H9 (cell line): ENCODE results near the gene CYTIP. TPM values are rescaled to one million over a fixed set of nuclear protein-coding genes. Genes with fewer than 3 reads are reported as not detected.

Experiments
- DNase-seq: peaks from one replicate; pipeline ENCODE4 v3.0.0-alpha.2; 2017
- H2AFZ ChIP-seq: one replicate; pipeline ENCODE4 v1.6.1; 2013; ENCODE audit warnings: mild to moderate bottlenecking, low read length, control low read depth, moderate library complexity
- H2AK5ac ChIP-seq: 2 replicates; pipeline ENCODE4 v1.6.1; 2013; ENCODE audit warnings: low read length, control low read depth, mixed read lengths; ENCODE audit not compliant: insufficient read length
- H2BK120ac ChIP-seq: one replicate; pipeline ENCODE4 v1.6.1; 2013; ENCODE audit warnings: low read depth, mild to moderate bottlenecking, low read length, control low read depth, inconsistent platforms; ENCODE audit not compliant: poor library complexity, severe bottlenecking
- H2BK12ac ChIP-seq: 2 replicates; pipeline ENCODE4 v1.6.1; 2013; ENCODE audit warnings: low read length, control low read depth, mixed read lengths, low read depth; ENCODE audit not compliant: insufficient read length
- H2BK15ac ChIP-seq: 2 replicates; pipeline ENCODE4 v1.6.1; 2013; ENCODE audit warnings: low read depth, low read length, control low read depth
- H2BK20ac ChIP-seq: one replicate; pipeline ENCODE4 v1.6.1; 2013; ENCODE audit warnings: low read depth, mild to moderate bottlenecking, low read length, control low read depth, inconsistent platforms; ENCODE audit not compliant: poor library complexity, severe bottlenecking
- H2BK5ac ChIP-seq: 2 replicates; pipeline ENCODE4 v1.6.1; 2013; ENCODE audit warnings: low read length, control low read depth, mixed read lengths; ENCODE audit not compliant: insufficient read length
- H3K14ac ChIP-seq: 2 replicates; pipeline ENCODE4 v1.6.1; 2013; ENCODE audit warnings: low read length, control low read depth; ENCODE audit not compliant: insufficient read depth
- H3K18ac ChIP-seq: 2 replicates; pipeline ENCODE4 v1.6.1; 2013; ENCODE audit warnings: low read depth, mild to moderate bottlenecking, mixed read lengths, low read length, control low read depth; ENCODE audit not compliant: insufficient read length
- H3K23ac ChIP-seq: 2 replicates; pipeline ENCODE4 v1.6.1; 2013; ENCODE audit warnings: low read length, control low read depth, mixed read lengths, low read depth; ENCODE audit not compliant: insufficient read length
- H3K23me2 ChIP-seq: 2 replicates; pipeline ENCODE4 v1.6.1; 2013; ENCODE audit warnings: low read depth, mild to moderate bottlenecking, mixed read lengths, low read length, control low read depth; ENCODE audit not compliant: insufficient read length, poor library complexity, severe bottlenecking
- H3K27ac ChIP-seq: 2 replicates; pipeline ENCODE4 v1.5.1; 2013; ENCODE audit warnings: low read length, control low read depth, mixed read lengths, low read depth; ENCODE audit not compliant: insufficient read length
- H3K27me3 ChIP-seq: 2 replicates; pipeline ENCODE4 v1.6.1; 2013; ENCODE audit warnings: low read length, control low read depth, inconsistent platforms; ENCODE audit not compliant: insufficient read depth
- H3K4ac ChIP-seq: 2 replicates; pipeline ENCODE4 v1.6.1; 2013; ENCODE audit warnings: low read depth, mild to moderate bottlenecking, control low read depth, inconsistent platforms, low read length, moderate library complexity
- H3K4me1 ChIP-seq: 2 replicates; pipeline ENCODE4 v1.6.1; 2013; ENCODE audit warnings: low read length, control low read depth, inconsistent platforms; ENCODE audit not compliant: insufficient read depth
- H3K4me2 ChIP-seq: 2 replicates; pipeline ENCODE4 v1.6.1; 2013; ENCODE audit warnings: low read length, control low read depth, mixed read lengths; ENCODE audit not compliant: insufficient read length, insufficient read depth
- H3K56ac ChIP-seq: 2 replicates; pipeline ENCODE4 v1.6.1; 2013; ENCODE audit warnings: low read depth, mild to moderate bottlenecking, mixed read lengths, low read length, control low read depth; ENCODE audit not compliant: insufficient read length
- H3K79me1 ChIP-seq: 2 replicates; pipeline ENCODE4 v1.6.1; 2013; ENCODE audit warnings: low read depth, mild to moderate bottlenecking, moderate library complexity, low read length, control low read depth, inconsistent platforms; ENCODE audit not compliant: insufficient read depth, poor library complexity, severe bottlenecking
- H3K79me2 ChIP-seq: 2 replicates; pipeline ENCODE4 v1.6.1; 2013; ENCODE audit warnings: low read length, control low read depth, inconsistent platforms; ENCODE audit not compliant: insufficient read depth
- H3K9ac ChIP-seq: 2 replicates; pipeline ENCODE4 v1.6.1; 2013; ENCODE audit warnings: low read length, control low read depth, mixed read lengths; ENCODE audit not compliant: insufficient read length; ENCODE audit errors: extremely low read depth
- H3K9me3 ChIP-seq: one replicate; pipeline ENCODE4 v1.6.1; 2013; ENCODE audit warnings: low read depth, low read length, inconsistent platforms; ENCODE audit not compliant: control insufficient read depth
- H3T11ph ChIP-seq: one replicate; pipeline ENCODE4 v1.6.1; 2013; ENCODE audit warnings: mild to moderate bottlenecking, low read length, control low read depth, inconsistent platforms
- H4K20me1 ChIP-seq: one replicate; pipeline ENCODE4 v1.6.1; 2013; ENCODE audit not compliant: control insufficient read depth, insufficient read length, insufficient read depth
- H4K5ac ChIP-seq: 2 replicates; pipeline ENCODE4 v1.6.1; 2013; ENCODE audit warnings: low read depth, mild to moderate bottlenecking, mixed read lengths, low read length, control low read depth; ENCODE audit not compliant: insufficient read length
- H4K8ac ChIP-seq: replicated peaks from 2 replicates; pipeline ENCODE4 v1.6.1; 2013; ENCODE audit warnings: low read length, control low read depth, mixed read lengths, low read depth; ENCODE audit not compliant: insufficient read length
- H4K91ac ChIP-seq: 2 replicates; pipeline ENCODE4 v1.6.1; 2013; ENCODE audit warnings: low read depth, mild to moderate bottlenecking, moderate library complexity, mixed read lengths, low read length, control low read depth; ENCODE audit not compliant: insufficient read length
- H3K27ac Mint-ChIP-seq, 3 experiments: 2 replicates in 2 of 3; 3 replicates in 1 of 3; pipeline ENCODE4 v1.8.0; 2020 to 2021; ENCODE audit warnings: mixed read lengths in 3 of 3, mild to moderate bottlenecking in 1 of 3, moderate library complexity in 1 of 3
- H3K27me3 Mint-ChIP-seq: 2 replicates; pipeline ENCODE4 v1.8.0; 2021; ENCODE audit warnings: low read depth, mild to moderate bottlenecking, moderate library complexity, mixed read lengths
- H3K36me3 Mint-ChIP-seq, 3 experiments: 2 replicates in 2 of 3; 3 replicates in 1 of 3; pipeline ENCODE4 v1.8.0; 2020 to 2021; ENCODE audit warnings: low read depth in 3 of 3, mixed read lengths in 3 of 3; ENCODE audit not compliant: insufficient read depth in 1 of 3
- H3K4me1 Mint-ChIP-seq, 2 experiments: 2 replicates each; pipeline ENCODE4 v1.8.0; 2020; ENCODE audit warnings: mixed read lengths in 2 of 2
- H3K4me3 Mint-ChIP-seq, 2 experiments: 2 replicates in 1 of 2; 3 replicates in 1 of 2; pipeline ENCODE4 v1.8.0; 2020 to 2021; ENCODE audit warnings: mild to moderate bottlenecking in 2 of 2, mixed read lengths in 2 of 2, moderate library complexity in 1 of 2
- H3K9me3 Mint-ChIP-seq, 2 experiments: 2 replicates in 1 of 2; 3 replicates in 1 of 2; pipeline ENCODE4 v1.8.0; 2020; ENCODE audit warnings: mild to moderate bottlenecking in 2 of 2, mixed read lengths in 2 of 2, moderate library complexity in 1 of 2
- CTCF ChIP-seq: fragments of 200-600 bp; sonication (generic); conservative IDR thresholded peaks from 3 replicates; pipeline ENCODE4 v1.8.0; 2021; ENCODE audit warnings: antibody characterized with exemption, mild to moderate bottlenecking
- WGBS: extraction: QIAGEN DNeasy Blood & Tissue Kit; methylation state at CpG from one replicate; pipeline ENCODE4 v1.1.7; 2013; ENCODE audit warnings: missing lambda C conversion rate, low lambda C conversion rate, mixed read lengths; ENCODE audit not compliant: insufficient read length; ENCODE audit errors: extremely low coverage; 5-methylcytosine and 5-hydroxymethylcytosine counted together
- total RNA-seq: library from RNA; stranded (reverse); gene quantifications from 2 replicates; pipeline ENCODE4 v1.2.1, GENCODE V29; 2021

CYTIP gene
- total RNA-seq, 1 experiment from 2014 or later = 0.28 TPM

DNA sequence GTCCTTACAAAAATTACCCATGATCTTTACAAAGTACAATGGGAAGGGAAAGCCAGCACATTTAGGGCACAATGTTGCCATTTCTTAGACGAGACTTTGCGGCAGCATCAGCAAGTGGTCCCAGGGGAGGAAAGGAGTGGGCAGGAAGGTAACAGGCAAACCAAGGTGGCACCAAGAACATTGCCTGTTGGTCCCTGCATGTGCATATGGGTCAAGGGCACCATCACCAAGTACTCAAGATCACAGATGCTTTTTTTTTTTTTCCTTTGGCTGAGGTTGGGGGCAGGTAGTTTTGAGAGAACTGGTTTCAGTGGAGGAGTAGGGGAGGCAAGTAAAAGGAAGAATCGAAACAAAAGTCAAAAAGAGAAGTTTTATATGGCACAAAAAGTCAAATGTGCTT lies 752 bp upstream of the CYTIP start:
- Histone ChIP-seq H3K14ac (no peak overlapping the region), H4K20me1 (no peaks in the 10 kb centered on the region), H3K27ac (no peak overlapping the region), H3K4ac (no peak overlapping the region), H4K91ac (no peak overlapping the region), H3K23me2 (no peaks in the 10 kb centered on the region), H3K79me1 (no peaks in the 10 kb centered on the region), H2AK5ac (no peak overlapping the region), H3K9ac (no peak overlapping the region), H4K5ac (no peak overlapping the region), H3K56ac (no peak overlapping the region), H2BK12ac (no peak overlapping the region), H3K27me3 (no peaks in the 10 kb centered on the region), H2BK20ac (no peak overlapping the region), H4K8ac (no peak overlapping the region), H2BK5ac (no peak overlapping the region), H3K4me2 (no peak overlapping the region), H3K9me3 (no peaks in the 10 kb centered on the region), H3T11ph (no peak overlapping the region), H3K79me2 (no peaks in the 10 kb centered on the region), H3K4me1 (no peaks in the 10 kb centered on the region), H3K23ac (no peak overlapping the region), H2AFZ (no peak overlapping the region), H2BK120ac (no peak overlapping the region), H3K18ac (no peak overlapping the region), H2BK15ac (no peak overlapping the region)
- H3K4me3 Mint-ChIP-seq = no peak overlapping the region
- WGBS = no CpG with 5 or more reads among the region's 3 CpGs
- H3K27me3 Mint-ChIP-seq = no peaks in the 10 kb centered on the region
- TF ChIP-seq CTCF = no peak
- H3K9me3 Mint-ChIP-seq = no peaks in the 10 kb centered on the region
- no peak for DNase-seq
- H3K36me3 Mint-ChIP-seq = no peaks in the 10 kb centered on the region
- H3K27ac Mint-ChIP-seq = no peak overlapping the region; a peak in 1 of 7 replicates
- H3K4me1 Mint-ChIP-seq = no peaks in the 10 kb centered on the region
